ENCODE results near the gene MS4A10. TPM values are rescaled to one million over a fixed set of nuclear protein-coding genes. Genes with fewer than 3 reads are reported as not detected.

Gene MS4A10
- total and polyA plus RNA-seq, 10 of the 15 experiments (the other 5 are each of a cell fraction or from before 2014, with no cell fraction given): not detected

DNA sequence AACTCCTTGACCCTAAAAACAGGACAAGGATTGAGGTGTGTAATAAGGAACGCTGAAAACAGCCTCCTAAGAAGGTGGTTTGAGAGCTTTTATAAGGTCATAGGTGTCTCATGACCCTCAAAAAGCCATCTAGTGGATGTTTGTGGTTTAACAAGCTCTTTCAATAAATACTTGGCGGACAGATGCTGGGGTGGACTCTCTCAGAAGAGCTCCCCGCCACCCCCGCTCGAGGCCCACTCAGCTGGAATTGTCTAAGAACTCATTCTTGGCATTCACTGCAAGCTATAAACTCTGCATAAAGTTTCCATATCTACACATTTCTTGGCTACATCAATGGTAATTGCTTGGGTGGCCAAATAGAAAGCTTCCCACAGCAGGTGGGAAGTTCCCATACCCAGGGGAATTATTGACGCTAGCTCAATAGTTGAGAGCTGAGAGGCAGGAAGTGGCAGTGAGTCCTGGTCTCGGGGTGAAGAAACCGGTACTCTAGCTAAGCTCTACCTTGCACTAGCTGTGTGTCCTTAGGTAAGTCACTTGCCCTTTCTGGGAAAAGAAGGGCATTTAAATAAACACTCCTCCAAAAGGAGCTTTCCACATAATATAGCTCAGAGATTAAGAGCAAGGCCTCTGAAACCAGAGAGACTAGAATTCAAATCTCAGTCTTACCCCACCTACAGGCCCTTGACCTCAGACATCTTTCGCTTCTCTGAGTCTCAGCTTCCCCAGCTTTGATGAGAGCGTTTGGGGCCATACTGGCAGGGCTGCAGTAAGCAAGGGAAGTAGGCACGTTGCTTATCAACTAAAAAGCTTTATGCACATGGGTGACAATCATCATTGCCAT is 22.1 kb upstream of the MS4A10 start (continued):
- TF ChIP-seq, protein P1, sequence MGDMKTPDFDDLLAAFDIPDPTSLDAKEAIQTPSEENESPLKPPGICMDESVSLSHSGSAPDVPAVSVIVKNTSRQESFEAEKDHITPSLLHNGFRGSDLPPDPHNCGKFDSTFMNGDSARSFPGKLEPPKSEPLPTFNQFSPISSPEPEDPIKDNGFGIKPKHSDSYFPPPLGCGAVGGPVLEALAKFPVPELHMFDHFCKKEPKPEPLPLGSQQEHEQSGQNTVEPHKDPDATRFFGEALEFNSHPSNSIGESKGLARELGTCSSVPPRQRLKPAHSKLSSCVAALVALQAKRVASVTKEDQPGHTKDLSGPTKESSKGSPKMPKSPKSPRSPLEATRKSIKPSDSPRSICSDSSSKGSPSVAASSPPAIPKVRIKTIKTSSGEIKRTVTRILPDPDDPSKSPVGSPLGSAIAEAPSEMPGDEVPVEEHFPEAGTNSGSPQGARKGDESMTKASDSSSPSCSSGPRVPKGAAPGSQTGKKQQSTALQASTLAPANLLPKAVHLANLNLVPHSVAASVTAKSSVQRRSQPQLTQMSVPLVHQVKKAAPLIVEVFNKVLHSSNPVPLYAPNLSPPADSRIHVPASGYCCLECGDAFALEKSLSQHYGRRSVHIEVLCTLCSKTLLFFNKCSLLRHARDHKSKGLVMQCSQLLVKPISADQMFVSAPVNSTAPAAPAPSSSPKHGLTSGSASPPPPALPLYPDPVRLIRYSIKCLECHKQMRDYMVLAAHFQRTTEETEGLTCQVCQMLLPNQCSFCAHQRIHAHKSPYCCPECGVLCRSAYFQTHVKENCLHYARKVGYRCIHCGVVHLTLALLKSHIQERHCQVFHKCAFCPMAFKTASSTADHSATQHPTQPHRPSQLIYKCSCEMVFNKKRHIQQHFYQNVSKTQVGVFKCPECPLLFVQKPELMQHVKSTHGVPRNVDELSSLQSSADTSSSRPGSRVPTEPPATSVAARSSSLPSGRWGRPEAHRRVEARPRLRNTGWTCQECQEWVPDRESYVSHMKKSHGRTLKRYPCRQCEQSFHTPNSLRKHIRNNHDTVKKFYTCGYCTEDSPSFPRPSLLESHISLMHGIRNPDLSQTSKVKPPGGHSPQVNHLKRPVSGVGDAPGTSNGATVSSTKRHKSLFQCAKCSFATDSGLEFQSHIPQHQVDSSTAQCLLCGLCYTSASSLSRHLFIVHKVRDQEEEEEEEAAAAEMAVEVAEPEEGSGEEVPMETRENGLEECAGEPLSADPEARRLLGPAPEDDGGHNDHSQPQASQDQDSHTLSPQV (IDR thresholded peaks at IDR 0.05): no peak
- TF ChIP-seq HDGF (IDR thresholded peaks at IDR 0.05) (no peak; the same call in 1 of the 2 replicates), ZNF217 (IDR thresholded peaks at IDR 0.05) (peak; percentile 96), PAX5 (IDR thresholded peaks at IDR 0.05; ENCODE audit: borderline replicate concordance, low read depth, low read length) (no peak), BCL11A (IDR thresholded peaks at IDR 0.05; ENCODE audit: low read depth, low read length) (peak; percentile 71), KDM1A (IDR thresholded peaks at IDR 0.05; ENCODE audit: borderline replicate concordance) (no peak), EGR1 (IDR thresholded peaks at IDR 0.05; ENCODE audit: borderline replicate concordance in 1 of 2, low read depth in 2 of 2, low read length in 2 of 2) (peak in 1 of 2 experiments; percentile 86; a peak in 2 of 3 replicates), NR2C2 (IDR thresholded peaks at IDR 0.05; ENCODE audit: borderline replicate concordance, control insufficient read depth, insufficient read length, low read depth) (no peak), WRNIP1 (IDR thresholded peaks at IDR 0.05; ENCODE audit: borderline replicate concordance, low read depth, low read length) (no peak), GATAD2B (conservative IDR thresholded peaks at IDR 0.05; ENCODE audit: low read depth) (peak; percentile 85), SIN3A (IDR thresholded peaks at IDR 0.05; ENCODE audit: low read depth, low read length) (no peak), NFIC (IDR thresholded peaks at IDR 0.05; ENCODE audit: low read depth, low read length) (peak; percentile 62; the same call in 1 of the 2 replicates), RBBP5 (conservative IDR thresholded peaks at IDR 0.05) (no peak), NRF1 (conservative IDR thresholded peaks at IDR 0.05; ENCODE audit: low read depth, low read length) (no peak), CBFB (IDR thresholded peaks at IDR 0.05; ENCODE audit: low read depth) (peak; percentile 85; the same call in 1 of the 2 replicates), STAT3 (IDR thresholded peaks at IDR 0.05; ENCODE audit: low read depth, low read length) (no peak)
- TF ChIP-seq, protein P2, sequence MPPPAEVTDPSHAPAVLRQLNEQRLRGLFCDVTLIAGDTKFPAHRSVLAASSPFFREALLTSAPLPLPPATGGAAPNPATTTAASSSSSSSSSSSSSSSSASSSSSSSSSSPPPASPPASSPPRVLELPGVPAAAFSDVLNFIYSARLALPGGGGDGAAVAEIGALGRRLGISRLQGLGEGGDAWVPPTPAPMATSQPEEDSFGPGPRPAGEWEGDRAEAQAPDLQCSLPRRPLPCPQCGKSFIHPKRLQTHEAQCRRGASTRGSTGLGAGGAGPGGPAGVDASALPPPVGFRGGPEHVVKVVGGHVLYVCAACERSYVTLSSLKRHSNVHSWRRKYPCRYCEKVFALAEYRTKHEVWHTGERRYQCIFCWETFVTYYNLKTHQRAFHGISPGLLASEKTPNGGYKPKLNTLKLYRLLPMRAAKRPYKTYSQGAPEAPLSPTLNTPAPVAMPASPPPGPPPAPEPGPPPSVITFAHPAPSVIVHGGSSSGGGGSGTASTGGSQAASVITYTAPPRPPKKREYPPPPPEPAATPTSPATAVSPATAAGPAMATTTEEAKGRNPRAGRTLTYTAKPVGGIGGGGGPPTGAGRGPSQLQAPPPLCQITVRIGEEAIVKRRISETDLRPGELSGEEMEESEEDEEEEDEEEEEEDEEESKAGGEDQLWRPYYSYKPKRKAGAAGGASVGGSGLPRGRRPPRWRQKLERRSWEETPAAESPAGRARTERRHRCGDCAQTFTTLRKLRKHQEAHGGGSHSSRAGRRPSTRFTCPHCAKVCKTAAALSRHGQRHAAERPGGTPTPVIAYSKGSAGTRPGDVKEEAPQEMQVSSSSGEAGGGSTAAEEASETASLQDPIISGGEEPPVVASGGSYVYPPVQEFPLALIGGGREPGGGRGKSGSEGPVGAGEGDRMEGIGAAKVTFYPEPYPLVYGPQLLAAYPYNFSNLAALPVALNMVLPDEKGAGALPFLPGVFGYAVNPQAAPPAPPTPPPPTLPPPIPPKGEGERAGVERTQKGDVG (CRISPR knock-in tag; IDR thresholded peaks at IDR 0.05): peak; percentile 11; the same call in 1 of the 2 replicates
- TF ChIP-seq, protein P3, sequence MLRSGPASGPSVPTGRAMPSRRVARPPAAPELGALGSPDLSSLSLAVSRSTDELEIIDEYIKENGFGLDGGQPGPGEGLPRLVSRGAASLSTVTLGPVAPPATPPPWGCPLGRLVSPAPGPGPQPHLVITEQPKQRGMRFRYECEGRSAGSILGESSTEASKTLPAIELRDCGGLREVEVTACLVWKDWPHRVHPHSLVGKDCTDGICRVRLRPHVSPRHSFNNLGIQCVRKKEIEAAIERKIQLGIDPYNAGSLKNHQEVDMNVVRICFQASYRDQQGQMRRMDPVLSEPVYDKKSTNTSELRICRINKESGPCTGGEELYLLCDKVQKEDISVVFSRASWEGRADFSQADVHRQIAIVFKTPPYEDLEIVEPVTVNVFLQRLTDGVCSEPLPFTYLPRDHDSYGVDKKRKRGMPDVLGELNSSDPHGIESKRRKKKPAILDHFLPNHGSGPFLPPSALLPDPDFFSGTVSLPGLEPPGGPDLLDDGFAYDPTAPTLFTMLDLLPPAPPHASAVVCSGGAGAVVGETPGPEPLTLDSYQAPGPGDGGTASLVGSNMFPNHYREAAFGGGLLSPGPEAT (IDR thresholded peaks at IDR 0.05; ENCODE audit: low read depth): peak; percentile 95
